Ishikawa (cell line): Measurements from ENCODE around the gene APOC4.

Source experiments
- CREB1 ChIP-seq: IDR thresholded peaks from 2 replicates; pipeline ENCODE4 v1.6.1; 2012; ENCODE audit warnings: low read depth
- FOXM1 ChIP-seq: IDR thresholded peaks from 2 replicates; pipeline ENCODE4 v1.6.1; 2012; ENCODE audit warnings: low read depth, borderline replicate concordance
- ZBTB7A ChIP-seq: IDR thresholded peaks from 2 replicates; pipeline ENCODE4 v1.6.1; 2012; ENCODE audit warnings: low read depth

- TF ChIP-seq CREB1 (no peak), ZBTB7A (no peak), FOXM1 (no peak)
Observed at GRCh38 chr19:44903216-44903601, 38.8 kb upstream of the APOC4 start.
